Chondrocyte (in vitro differentiated cells): ENCODE measurements around the gene DENND1A. TPM values are rescaled to one million over a fixed set of nuclear protein-coding genes. Genes with fewer than 3 reads are reported as not detected.

Experiments
- DNase-seq: peaks from one replicate; pipeline ENCODE4 v3.0.0; 2021; ENCODE audit warnings: mixed read lengths, low spot score
- H3K27ac Mint-ChIP-seq: one replicate; pipeline ENCODE4 v1.8.0; 2021; ENCODE audit warnings: mild to moderate bottlenecking, moderate library complexity, mixed read lengths; ENCODE audit not compliant: unreplicated experiment
- H3K27me3 Mint-ChIP-seq: 2 replicates; pipeline ENCODE4 v1.8.0; 2021; ENCODE audit warnings: low read depth, mixed read lengths
- H3K36me3 Mint-ChIP-seq: 2 replicates; pipeline ENCODE4 v1.8.0; 2021; ENCODE audit warnings: low read depth, mixed read lengths
- H3K4me1 Mint-ChIP-seq: 2 replicates; pipeline ENCODE4 v1.8.0; 2021; ENCODE audit warnings: low read depth, mild to moderate bottlenecking, mixed read lengths
- H3K4me3 Mint-ChIP-seq: one replicate; pipeline ENCODE4 v1.8.0; 2021; ENCODE audit warnings: mild to moderate bottlenecking, moderate library complexity, mixed read lengths; ENCODE audit not compliant: unreplicated experiment
- H3K9me3 Mint-ChIP-seq: 2 replicates; pipeline ENCODE4 v1.8.0; 2021; ENCODE audit warnings: low read depth, mixed read lengths
- CTCF ChIP-seq: fragments of 200-600 bp; sonication (generic); IDR thresholded peaks from 2 replicates; pipeline ENCODE4 v1.5.0; 2021; ENCODE audit warnings: antibody characterized with exemption, mild to moderate bottlenecking, moderate library complexity
- total RNA-seq: library from RNA; stranded (reverse); gene quantifications from 3 replicates; pipeline ENCODE4 v1.2.1, GENCODE V29; 2021

The DENND1A gene
- total RNA-seq, 1 donor from 2014 or later, result 15.3 TPM

DNA sequence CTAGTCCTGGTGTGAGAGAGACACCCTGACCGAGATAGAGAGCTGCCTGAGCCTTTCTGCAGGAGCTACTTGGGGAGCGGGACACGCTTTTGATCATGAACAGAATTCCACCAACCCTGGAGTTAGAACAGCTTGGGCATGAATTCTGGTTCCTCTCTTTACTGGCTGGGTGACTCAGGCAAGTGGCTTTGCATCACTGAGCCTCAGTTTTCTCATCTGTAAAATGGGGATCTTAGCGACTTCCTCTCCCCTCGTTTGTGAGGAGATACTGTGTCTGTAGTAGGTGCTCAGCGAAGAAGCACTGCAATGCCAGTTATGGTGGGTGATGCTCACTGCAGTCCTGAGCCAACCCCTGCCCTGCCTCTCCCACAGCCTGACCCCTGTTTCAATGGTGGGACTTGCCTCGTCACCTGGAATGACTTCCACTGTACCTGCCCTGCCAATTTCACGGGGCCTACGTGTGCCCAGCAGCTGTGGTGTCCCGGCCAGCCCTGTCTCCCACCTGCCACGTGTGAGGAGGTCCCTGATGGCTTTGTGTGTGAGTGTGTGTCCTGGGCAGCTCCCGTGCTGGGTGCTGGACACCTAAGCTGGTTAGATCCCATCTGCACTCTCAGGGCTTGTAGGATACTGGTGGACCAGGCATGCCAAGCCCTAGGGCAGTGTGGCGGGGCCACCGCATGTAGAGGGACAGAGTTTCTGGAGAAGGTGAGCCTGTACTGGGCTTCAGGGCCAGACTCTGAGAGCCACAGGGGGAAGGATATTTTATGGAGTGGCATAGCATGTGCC, 557.9 kb downstream of the DENND1A start:
- Mint-ChIP-seq H3K27ac (no peak overlapping the region), H3K4me1 (peaks cover 35% of the 10 kb centered on the region), H3K9me3 (no peaks in the 10 kb centered on the region), H3K27me3 (peaks cover 13% of the 10 kb centered on the region), H3K36me3 (no peaks in the 10 kb centered on the region), H3K4me3 (no peak overlapping the region)
- no peak for TF ChIP-seq CTCF
- DNase-seq, result no peak

GRCh38 chr9:123371228-123371584, 558.7 kb downstream of the DENND1A start:
- Mint-ChIP-seq H3K9me3 (no peaks in the 10 kb centered on the region), H3K4me1 (peaks cover 32% of the 10 kb centered on the region), H3K27ac (no peak overlapping the region), H3K36me3 (no peaks in the 10 kb centered on the region), H3K27me3 (peaks cover 13% of the 10 kb centered on the region), H3K4me3 (no peak overlapping the region)
- no peak for TF ChIP-seq CTCF
- DNase-seq, result no peak

DNA sequence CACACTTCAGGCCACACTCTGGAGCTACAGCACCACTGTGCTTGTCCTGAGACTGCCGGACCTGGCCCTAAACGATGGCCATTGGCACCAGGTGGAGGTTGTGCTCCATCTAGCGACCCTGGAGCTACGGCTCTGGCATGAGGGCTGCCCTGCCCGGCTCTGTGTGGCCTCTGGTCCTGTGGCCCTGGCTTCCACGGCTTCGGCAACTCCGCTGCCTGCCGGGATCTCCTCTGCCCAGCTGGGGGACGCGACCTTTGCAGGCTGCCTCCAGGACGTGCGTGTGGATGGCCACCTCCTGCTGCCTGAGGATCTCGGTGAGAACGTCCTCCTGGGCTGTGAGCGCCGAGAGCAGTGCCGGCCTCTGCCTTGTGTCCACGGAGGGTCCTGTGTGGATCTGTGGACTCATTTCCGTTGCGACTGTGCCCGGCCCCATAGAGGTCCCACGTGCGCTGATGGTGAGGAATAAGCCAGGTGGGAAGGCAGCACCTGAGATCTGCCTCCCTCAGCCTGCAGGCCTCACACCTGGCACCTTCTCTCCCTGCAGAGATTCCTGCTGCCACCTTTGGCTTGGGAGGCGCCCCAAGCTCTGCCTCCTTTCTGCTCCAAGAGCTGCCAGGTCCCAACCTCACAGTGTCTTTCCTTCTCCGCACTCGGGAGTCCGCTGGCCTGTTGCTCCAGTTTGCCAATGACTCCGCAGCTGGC, 559.2 kb downstream of the DENND1A start:
- Mint-ChIP-seq H3K4me3 (no peak overlapping the region), H3K36me3 (no peaks in the 10 kb centered on the region), H3K9me3 (no peaks in the 10 kb centered on the region), H3K27me3 (peaks cover 13% of the 10 kb centered on the region), H3K4me1 (peaks cover 28% of the 10 kb centered on the region), H3K27ac (no peak overlapping the region)
- TF ChIP-seq CTCF, result no peak
- no peak for DNase-seq

- Mint-ChIP-seq H3K4me1 (peaks cover 30% of the 10 kb centered on the region), H3K9me3 (no peaks in the 10 kb centered on the region), H3K4me3 (no peak overlapping the region), H3K27me3 (peaks cover 13% of the 10 kb centered on the region), H3K36me3 (no peaks in the 10 kb centered on the region), H3K27ac (no peak overlapping the region)
- TF ChIP-seq CTCF, result no peak
- no peak for DNase-seq
These were observed 559.8 kb downstream of the DENND1A start for GRCh38 chr9:123370108-123370507.

DNA sequence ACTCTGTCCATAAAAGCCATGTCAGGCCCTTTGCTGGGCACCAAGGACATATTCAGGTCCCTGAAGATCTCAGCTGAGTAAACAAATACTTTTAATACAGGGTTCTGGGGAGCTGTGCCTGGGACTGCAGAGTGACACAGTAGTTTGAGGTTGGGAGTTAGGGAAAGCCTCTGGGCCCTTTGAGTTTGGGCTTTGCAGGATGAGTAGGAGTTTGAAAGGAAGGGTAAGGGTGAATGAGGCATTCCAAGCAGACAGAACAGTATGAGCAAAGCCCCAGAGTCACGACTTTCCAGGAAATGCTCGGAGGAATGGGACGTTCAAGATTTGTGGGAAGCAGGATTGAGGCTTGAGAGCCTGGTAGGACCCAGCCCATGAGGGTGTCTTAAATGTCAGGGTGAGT, 560.6 kb downstream of the DENND1A start:
- H3K27me3 Mint-ChIP-seq, result peaks cover 13% of the 10 kb centered on the region
- H3K4me1 Mint-ChIP-seq, result peaks cover 35% of the 10 kb centered on the region
- H3K27ac Mint-ChIP-seq, result no peak overlapping the region
- H3K36me3 Mint-ChIP-seq, result no peaks in the 10 kb centered on the region
- no peak for DNase-seq
- H3K9me3 Mint-ChIP-seq, result no peaks in the 10 kb centered on the region
- no peak overlapping the region for H3K4me3 Mint-ChIP-seq
- no peak for TF ChIP-seq CTCF
